Measurements from ENCODE around the gene CHP2.
"Not testable (repeated sequence)": the region's sequence is repeated elsewhere in the genome, so short reads cannot be mapped to it uniquely, and the experiment has no call there.

DNA sequence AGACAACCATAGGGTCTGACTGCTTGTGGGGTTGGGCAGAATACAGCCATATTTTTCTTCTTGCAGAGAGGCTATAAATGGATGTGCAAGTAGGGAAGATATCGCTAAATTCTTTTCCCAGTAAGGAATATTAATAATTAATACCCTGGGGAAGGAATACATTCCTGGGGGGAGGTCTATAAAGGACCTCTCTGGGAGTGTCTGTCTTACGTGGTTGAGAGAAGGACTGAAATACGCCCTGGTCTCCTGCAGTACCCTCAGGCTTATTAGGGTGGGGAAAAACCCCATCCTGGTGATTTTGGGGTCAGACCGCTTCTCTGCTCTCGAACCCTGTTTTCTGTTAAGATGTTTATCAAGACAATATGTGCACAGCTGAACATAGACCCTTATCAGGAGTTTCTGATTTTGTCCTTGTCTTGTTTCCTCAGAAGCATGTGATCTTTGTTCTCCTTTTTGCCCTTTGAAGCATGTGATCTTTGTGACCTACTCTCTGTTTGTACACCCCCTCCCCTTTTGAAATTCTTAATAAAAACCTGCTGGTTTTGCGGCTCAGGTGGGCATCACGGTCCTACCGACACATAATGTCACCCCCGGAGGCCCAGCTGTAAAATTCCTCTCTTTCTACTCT, 32.1 kb upstream of the CHP2 start:
- TF ChIP-seq POLR2A (IDR thresholded peaks at IDR 0.05): not testable (repeated sequence)
- TF ChIP-seq, protein P1, sequence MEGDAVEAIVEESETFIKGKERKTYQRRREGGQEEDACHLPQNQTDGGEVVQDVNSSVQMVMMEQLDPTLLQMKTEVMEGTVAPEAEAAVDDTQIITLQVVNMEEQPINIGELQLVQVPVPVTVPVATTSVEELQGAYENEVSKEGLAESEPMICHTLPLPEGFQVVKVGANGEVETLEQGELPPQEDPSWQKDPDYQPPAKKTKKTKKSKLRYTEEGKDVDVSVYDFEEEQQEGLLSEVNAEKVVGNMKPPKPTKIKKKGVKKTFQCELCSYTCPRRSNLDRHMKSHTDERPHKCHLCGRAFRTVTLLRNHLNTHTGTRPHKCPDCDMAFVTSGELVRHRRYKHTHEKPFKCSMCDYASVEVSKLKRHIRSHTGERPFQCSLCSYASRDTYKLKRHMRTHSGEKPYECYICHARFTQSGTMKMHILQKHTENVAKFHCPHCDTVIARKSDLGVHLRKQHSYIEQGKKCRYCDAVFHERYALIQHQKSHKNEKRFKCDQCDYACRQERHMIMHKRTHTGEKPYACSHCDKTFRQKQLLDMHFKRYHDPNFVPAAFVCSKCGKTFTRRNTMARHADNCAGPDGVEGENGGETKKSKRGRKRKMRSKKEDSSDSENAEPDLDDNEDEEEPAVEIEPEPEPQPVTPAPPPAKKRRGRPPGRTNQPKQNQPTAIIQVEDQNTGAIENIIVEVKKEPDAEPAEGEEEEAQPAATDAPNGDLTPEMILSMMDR (IDR thresholded peaks at IDR 0.05): not testable (repeated sequence)
